ENCODE results near the gene G6PC3.
A peak's percentile ranks its signal among the peaks of the same experiment; 100 is the strongest.
"Not testable (repeated sequence)": the region's sequence is repeated elsewhere in the genome, so short reads cannot be mapped to it uniquely, and the experiment has no call there.

G6PC3 gene

GRCh38 chr17:44070455-44071197, at the start of gene G6PC3:
Gene G6PC3 (plus strand): TSS chr17:44070735. CDS start chr17:44070966, 231 bp downstream.
- DNase-seq (ENCODE audit: low read depth in 2 of 2): peak; percentile 52 to 81

GRCh38 chr17:44021227-44021626, 49.3 kb upstream of the G6PC3 start:
- DNase-seq (ENCODE audit: low read depth in 2 of 2): not testable (repeated sequence)

GRCh38 chr17:44022246-44022645, 48.3 kb upstream of the G6PC3 start:
- DNase-seq (ENCODE audit: low read depth in 2 of 2): no peak

GRCh38 chr17:44023545-44024270, 46.8 kb upstream of the G6PC3 start:
- DNase-seq (ENCODE audit: low read depth in 2 of 2): no peak

- no peak for DNase-seq (ENCODE audit: low read depth in 2 of 2)
Measured at GRCh38 chr17:44024271-44024663, 46.3 kb upstream of the G6PC3 start.

GRCh38 chr17:44024853-44025252, 45.7 kb upstream of the G6PC3 start:
- no peak for DNase-seq (ENCODE audit: low read depth in 2 of 2)

- no peak for DNase-seq (ENCODE audit: low read depth in 2 of 2)
Measured at GRCh38 chr17:44029736-44030135, 40.8 kb upstream of the G6PC3 start.

- DNase-seq (ENCODE audit: low read depth in 2 of 2): no peak
Measured at GRCh38 chr17:44030482-44030881, 40.1 kb upstream of the G6PC3 start.

- DNase-seq (ENCODE audit: low read depth in 2 of 2): no peak
Measured at GRCh38 chr17:44033861-44034408, 36.6 kb upstream of the G6PC3 start.

- not testable (repeated sequence) for DNase-seq (ENCODE audit: low read depth in 2 of 2)
Measured at GRCh38 chr17:44034688-44035087, 35.8 kb upstream of the G6PC3 start.

GRCh38 chr17:44037471-44037870, 33.1 kb upstream of the G6PC3 start:
- no peak for DNase-seq (ENCODE audit: low read depth in 2 of 2)

- no peak for DNase-seq (ENCODE audit: low read depth in 2 of 2)
Measured at GRCh38 chr17:44038604-44039011, 31.9 kb upstream of the G6PC3 start.

GRCh38 chr17:44039829-44040635, 30.5 kb upstream of the G6PC3 start:
- no peak for DNase-seq (ENCODE audit: low read depth in 2 of 2)

- no peak for DNase-seq (ENCODE audit: low read depth in 2 of 2)
Measured at GRCh38 chr17:44043272-44043696, 27.3 kb upstream of the G6PC3 start.

GRCh38 chr17:44044071-44044470, 26.5 kb upstream of the G6PC3 start:
- no peak for DNase-seq (ENCODE audit: low read depth in 2 of 2)

- DNase-seq (ENCODE audit: low read depth in 2 of 2): no peak
Measured at GRCh38 chr17:44045486-44045885, 25.0 kb upstream of the G6PC3 start.

- DNase-seq (ENCODE audit: low read depth in 2 of 2): not testable (repeated sequence)
Measured at GRCh38 chr17:44046893-44047292, 23.6 kb upstream of the G6PC3 start.

- DNase-seq (ENCODE audit: low read depth in 2 of 2): no peak
Measured at GRCh38 chr17:44049294-44050060, 21.1 kb upstream of the G6PC3 start.

GRCh38 chr17:44053125-44053872, 17.2 kb upstream of the G6PC3 start:
- no peak for DNase-seq (ENCODE audit: low read depth in 2 of 2)

- DNase-seq (ENCODE audit: low read depth in 2 of 2): no peak
Measured at GRCh38 chr17:44059101-44059892, 11.2 kb upstream of the G6PC3 start.

Data from stimulated activated CD4-positive, alpha-beta T cell treated with anti-CD3 and anti-CD28 coated beads, Interleukin-1b, Interleukin-23, amount 100 ng/mL, for 4 hours (primary cell).